RWPE1 (cell line): Measurements from ENCODE around the gene GOLT1A.

Experiments
- CTCF ChIA-PET: fragments of 350-600 bp; sonication (Branson Sonifier 250); formaldehyde crosslinking; extraction: SDS; loops from one replicate; lab custom pipeline; 2021; lab: Yijun Ruan, JAX
- POLR2A ChIA-PET: fragments of 400-600 bp; formaldehyde crosslinking; extraction: SDS; loops from one replicate; lab custom pipeline; 2020; ENCODE audit warnings: antibody characterized with exemption; ENCODE audit not compliant: low non-redundant PET; lab: Yijun Ruan, JAX
- DNase-seq: peaks from one replicate; pipeline ENCODE4 v3.0.0; 2012; ENCODE audit warnings: low spot score
- H3K27ac ChIP-seq: fragments of 450-650 bp; 2 replicates; pipeline ENCODE4 v1.5.1; 2017
- TF ChIP-seq, protein P1 (sequence below): fragments of 450-650 bp; conservative IDR thresholded peaks from 2 replicates; pipeline ENCODE4 v1.5.1; 2017; ENCODE audit warnings: low read depth, mild to moderate bottlenecking

GOLT1A gene

DNA sequence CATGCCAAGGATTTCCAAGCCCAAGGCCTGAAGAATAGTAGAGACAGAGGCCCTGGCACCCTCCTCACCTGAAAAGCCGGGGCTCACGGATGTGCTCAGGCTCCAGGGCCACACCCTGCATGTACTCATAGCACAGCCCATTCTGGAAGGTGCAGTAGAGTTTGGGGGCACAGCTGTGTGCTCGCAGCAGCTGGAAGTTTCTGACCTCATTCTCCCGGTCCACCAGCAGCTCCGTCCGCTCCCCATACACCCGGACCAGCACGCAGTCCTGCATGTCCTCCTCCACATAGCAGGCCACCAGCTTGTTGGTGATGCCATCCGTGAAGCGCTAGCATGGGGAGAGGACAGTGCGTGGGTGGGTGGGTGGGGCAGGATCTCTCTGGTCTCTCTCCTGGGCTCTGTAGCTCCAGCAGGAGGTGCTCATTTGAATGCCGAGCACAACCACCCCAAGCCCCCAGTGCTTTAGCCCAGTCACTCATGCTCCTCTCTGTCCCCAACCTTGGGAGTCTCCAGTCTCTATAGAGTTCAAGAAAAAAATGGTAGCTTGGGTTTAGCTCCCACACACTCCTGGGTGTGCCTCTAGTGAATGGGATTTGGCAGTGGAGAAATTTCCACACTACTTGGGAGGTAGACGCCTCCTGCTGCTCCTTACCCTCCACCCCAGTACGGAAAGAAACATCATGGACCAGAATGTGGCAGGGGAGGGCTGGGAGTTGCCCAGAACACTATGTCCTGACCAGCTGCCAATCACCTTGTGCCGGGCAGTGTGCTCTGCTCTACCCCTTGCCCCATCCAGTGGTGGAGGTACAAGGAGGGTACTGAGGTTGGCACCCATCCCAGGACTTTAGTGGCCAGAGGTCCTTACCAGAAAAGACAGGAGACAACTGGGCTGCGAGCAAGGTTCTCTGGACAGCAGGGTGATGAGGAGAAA lies 63.9 kb downstream of the GOLT1A start:
- CTCF ChIA-PET, result interaction anchor here (0.6 to 2.1 kb wide), 6 partner anchors 13 to 284 kb away, joined by 3 to 9 read pairs (median 5); no protein-coding TSS in a partner anchor
- POLR2A ChIA-PET, result interaction anchor here (0.6 kb wide), 1 partner anchor 77 kb away, joined by 3 read pairs; the partner anchor contains the start of gene SOX13
- no peak for DNase-seq
- peak overlapping the region; percentile 77 for H3K27ac ChIP-seq
- TF ChIP-seq, protein P1, sequence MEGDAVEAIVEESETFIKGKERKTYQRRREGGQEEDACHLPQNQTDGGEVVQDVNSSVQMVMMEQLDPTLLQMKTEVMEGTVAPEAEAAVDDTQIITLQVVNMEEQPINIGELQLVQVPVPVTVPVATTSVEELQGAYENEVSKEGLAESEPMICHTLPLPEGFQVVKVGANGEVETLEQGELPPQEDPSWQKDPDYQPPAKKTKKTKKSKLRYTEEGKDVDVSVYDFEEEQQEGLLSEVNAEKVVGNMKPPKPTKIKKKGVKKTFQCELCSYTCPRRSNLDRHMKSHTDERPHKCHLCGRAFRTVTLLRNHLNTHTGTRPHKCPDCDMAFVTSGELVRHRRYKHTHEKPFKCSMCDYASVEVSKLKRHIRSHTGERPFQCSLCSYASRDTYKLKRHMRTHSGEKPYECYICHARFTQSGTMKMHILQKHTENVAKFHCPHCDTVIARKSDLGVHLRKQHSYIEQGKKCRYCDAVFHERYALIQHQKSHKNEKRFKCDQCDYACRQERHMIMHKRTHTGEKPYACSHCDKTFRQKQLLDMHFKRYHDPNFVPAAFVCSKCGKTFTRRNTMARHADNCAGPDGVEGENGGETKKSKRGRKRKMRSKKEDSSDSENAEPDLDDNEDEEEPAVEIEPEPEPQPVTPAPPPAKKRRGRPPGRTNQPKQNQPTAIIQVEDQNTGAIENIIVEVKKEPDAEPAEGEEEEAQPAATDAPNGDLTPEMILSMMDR, result no peak

DNA sequence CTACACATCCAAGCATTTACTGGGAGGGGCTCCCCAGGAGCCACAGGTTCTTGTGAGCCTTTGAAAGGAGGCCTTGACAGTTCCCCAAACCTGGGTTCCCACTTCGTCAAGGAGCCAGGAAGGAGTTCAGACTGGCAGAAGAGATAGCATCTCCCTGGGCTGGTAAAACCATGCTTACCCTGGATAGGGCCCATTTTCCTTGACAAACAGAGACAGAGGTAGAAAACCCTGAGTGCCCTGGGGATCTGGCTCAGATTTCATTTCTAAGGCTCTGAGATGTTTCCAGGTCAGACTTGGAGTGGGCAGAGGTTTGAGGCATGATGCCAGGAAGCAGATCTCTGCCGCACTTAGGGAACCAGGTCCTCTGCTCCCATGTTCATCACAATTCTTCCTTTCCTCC lies 64.7 kb downstream of the GOLT1A start:
- DNase-seq, result no peak
- ChIA-PET POLR2A (no interaction called here), CTCF (interaction anchor here (0.9 to 1.9 kb wide), 2 partner anchors 13 to 278 kb away, joined by 3 to 9 read pairs; no protein-coding TSS in a partner anchor)
- peak overlapping the region; percentile 77 for H3K27ac ChIP-seq
- TF ChIP-seq, protein P1, result no peak
